ENCODE results near the gene RPL38.

- no peak for TF ChIP-seq CTCF (IDR thresholded peaks at IDR 0.05)
- no peak for TF ChIP-seq POLR2A (IDR thresholded peaks at IDR 0.05)
- TF ChIP-seq POLR2AphosphoS5 (IDR thresholded peaks at IDR 0.05): no peak
Observed at GRCh38 chr17:74252211-74252610, 48.7 kb downstream of the RPL38 start.

Measured in suprapubic skin (tissue), 4 donors.